SJCRH30 (cell line): ENCODE measurements around the gene PSMC3IP. TPM values are rescaled to one million over a fixed set of nuclear protein-coding genes. Genes with fewer than 3 reads are reported as not detected.

Experiments
- DNase-seq, 2 experiments: peaks; one replicate each; pipeline ENCODE4 v3.0.0-alpha.2; 2015 to 2020
- H3K27ac ChIP-seq: fragments of 250-450 bp; sonication (Bioruptor Pico); 2 replicates; pipeline ENCODE4 v1.5.1; 2020; ENCODE audit warnings: mild to moderate bottlenecking, moderate library complexity
- H3K27me3 ChIP-seq: fragments of 250-450 bp; sonication (Bioruptor Pico); 2 replicates; pipeline ENCODE4 v1.5.1; 2020; ENCODE audit warnings: mild to moderate bottlenecking, moderate library complexity
- H3K36me3 ChIP-seq: fragments of 250-450 bp; sonication (Bioruptor Pico); 2 replicates; pipeline ENCODE4 v1.5.1; 2020; ENCODE audit warnings: mild to moderate bottlenecking, moderate library complexity
- H3K4me1 ChIP-seq: fragments of 250-450 bp; sonication (Bioruptor Pico); 2 replicates; pipeline ENCODE4 v1.5.1; 2020; ENCODE audit warnings: mild to moderate bottlenecking, moderate library complexity
- H3K4me3 ChIP-seq: fragments of 250-450 bp; sonication (Bioruptor Pico); 2 replicates; pipeline ENCODE4 v1.5.1; 2020; ENCODE audit warnings: mild to moderate bottlenecking, moderate library complexity
- H3K9me3 ChIP-seq: fragments of 250-450 bp; sonication (Bioruptor Pico); replicated peaks from 2 replicates; pipeline ENCODE4 v1.5.1; 2020; ENCODE audit warnings: mild to moderate bottlenecking, moderate library complexity
- total RNA-seq: library from RNA; depleted of rRNA; stranded (reverse); fragments of >200 nt; shearing (Covaris generic); gene quantifications from 2 replicates; pipeline ENCODE4 v1.2.3, GENCODE V29; 2014; rRNA removed

The PSMC3IP gene
- total RNA-seq, 1 experiment from 2014 or later: 29.7 TPM

DNA sequence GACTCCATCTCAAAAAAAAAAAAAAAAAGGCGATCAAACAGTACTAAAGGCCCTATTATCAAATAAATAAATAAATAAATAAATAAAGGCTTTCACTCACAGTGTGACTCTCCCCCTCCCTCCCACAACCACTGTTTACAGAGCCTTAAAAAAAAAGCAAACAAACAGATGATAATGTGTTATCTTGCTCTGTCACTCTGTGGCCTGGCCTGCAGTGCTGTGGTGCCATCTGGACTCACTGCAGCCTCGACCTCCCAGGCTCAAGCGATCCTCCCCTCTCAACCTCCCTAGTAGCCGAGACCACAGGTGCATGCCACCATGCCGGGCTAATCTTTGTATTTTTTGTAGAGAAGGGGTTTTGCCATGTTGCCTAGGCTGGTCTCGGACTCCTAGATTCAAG is 49.6 kb downstream of the PSMC3IP start:
- Histone ChIP-seq H3K27me3 (no peaks in the 10 kb centered on the region), H3K36me3 (no peaks in the 10 kb centered on the region), H3K9me3 (no peaks in the 10 kb centered on the region), H3K27ac (no peak overlapping the region), H3K4me3 (no peak overlapping the region), H3K4me1 (0 out of 2 replicates have a peak, but pooled peaks cover 2% of the 10 kb centered on the region)
- DNase-seq: no peak

DNA sequence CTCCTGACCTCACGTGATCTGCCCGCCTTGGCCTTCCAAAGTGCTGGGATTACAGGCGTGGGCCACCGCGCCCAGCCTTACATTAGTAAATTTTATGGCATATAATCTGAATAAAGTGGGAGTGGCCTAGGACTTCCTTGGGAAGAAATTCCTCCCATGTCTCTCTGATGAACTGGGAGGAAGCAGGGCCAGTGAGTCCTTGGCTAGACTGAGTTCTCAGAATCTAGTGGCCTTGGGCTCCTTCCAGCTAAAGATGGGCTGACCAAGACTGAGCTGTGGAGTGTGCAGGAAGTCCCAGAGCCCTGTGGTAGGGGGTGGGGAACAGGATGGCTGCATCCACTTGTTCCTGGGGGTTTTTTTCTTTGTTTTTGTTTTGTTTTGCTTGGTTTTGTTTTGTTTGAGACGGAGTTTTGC is 51.5 kb downstream of the PSMC3IP start:
- Histone ChIP-seq H3K4me1 (peaks cover 8% of the 10 kb centered on the region), H3K27me3 (no peaks in the 10 kb centered on the region), H3K27ac (no peak overlapping the region), H3K4me3 (no peak overlapping the region), H3K36me3 (no peaks in the 10 kb centered on the region), H3K9me3 (no peaks in the 10 kb centered on the region)
- no peak for DNase-seq

DNA sequence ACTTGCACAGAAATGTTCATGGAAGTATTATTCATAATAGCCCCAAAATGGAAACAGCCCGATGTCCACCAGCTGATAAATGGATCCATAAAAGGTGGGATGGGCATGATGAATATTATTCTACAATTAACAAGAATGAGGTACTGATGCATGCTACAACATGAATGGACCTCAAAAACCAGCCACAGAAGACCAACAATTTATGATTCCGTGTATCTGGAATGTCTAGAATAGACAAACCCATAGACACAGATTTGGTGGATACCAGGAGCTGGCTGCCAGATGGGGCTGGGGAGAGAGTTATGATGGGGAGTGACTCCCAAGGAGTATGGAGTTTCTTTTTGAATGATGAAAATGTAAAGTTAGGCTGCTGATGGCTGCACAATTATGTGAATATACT is 52.3 kb downstream of the PSMC3IP start:
- H3K27ac ChIP-seq: no peak overlapping the region
- no peaks in the 10 kb centered on the region for H3K27me3 ChIP-seq
- no peaks in the 10 kb centered on the region for H3K36me3 ChIP-seq
- peaks cover 13% of the 10 kb centered on the region for H3K4me1 ChIP-seq
- H3K9me3 ChIP-seq: no peaks in the 10 kb centered on the region
- DNase-seq: no peak
- no peak overlapping the region for H3K4me3 ChIP-seq

DNA sequence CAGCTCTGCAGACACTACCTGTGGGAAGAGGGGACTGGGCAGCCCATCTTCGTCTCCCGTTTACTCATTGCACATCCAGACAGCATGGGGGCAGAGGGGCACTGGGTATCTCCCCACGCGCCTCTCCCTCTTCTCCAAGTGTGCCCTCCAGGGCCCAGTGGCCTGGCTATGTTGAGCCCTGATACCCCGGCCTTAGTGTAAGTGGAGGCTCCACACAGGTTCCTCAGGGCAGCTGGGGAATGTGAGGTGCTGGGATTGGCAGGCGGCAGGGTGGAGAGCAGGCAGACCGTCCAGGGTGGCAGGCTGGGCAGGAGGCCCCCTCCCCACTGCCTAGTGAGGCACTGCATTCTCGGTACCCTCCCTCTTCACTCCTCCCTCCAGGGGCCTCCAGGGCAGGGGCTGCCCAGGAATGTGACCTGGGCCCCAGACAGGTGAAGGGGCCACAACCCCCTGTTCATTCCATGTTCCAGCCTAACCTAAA is 54.7 kb downstream of the PSMC3IP start:
- H3K36me3 ChIP-seq: no peaks in the 10 kb centered on the region
- H3K4me1 ChIP-seq: peaks cover 37% of the 10 kb centered on the region
- H3K27ac ChIP-seq: no peak overlapping the region
- DNase-seq: no peak
- no peak overlapping the region for H3K4me3 ChIP-seq
- H3K27me3 ChIP-seq: no peaks in the 10 kb centered on the region
- no peaks in the 10 kb centered on the region for H3K9me3 ChIP-seq

Other genes with a start within 250 kb of the PSMC3IP start
- gene STAT3, start 189.3 kb downstream of the PSMC3IP start, total RNA-seq: 107 and 113 TPM in 2 replicates
- gene CAVIN1, start 154.5 kb downstream of the PSMC3IP start, total RNA-seq: 46.9 and 47.8 TPM in 2 replicates
- gene ATP6V0A1, start 118.9 kb downstream of the PSMC3IP start, total RNA-seq: 25.3 and 30.9 TPM in 2 replicates
- 20.6 and 22.2 TPM in 2 replicates for gene NAGLU, start 41.5 kb downstream of the PSMC3IP start, total RNA-seq
- 0.73 and 0.76 TPM in 2 replicates for gene HSD17B1, start 24.8 kb downstream of the PSMC3IP start, total RNA-seq
- gene COASY, start 15.6 kb downstream of the PSMC3IP start, total RNA-seq: 33.7 and 36.3 TPM in 2 replicates
- 44.5 and 48.4 TPM in 2 replicates for gene MLX, start 10.6 kb downstream of the PSMC3IP start, total RNA-seq
- 34.5 and 36.2 TPM in 2 replicates for gene RETREG3, start 31.6 kb upstream of the PSMC3IP start, total RNA-seq
- 111 and 122 TPM in 2 replicates for gene TUBG1, start 32.0 kb upstream of the PSMC3IP start, total RNA-seq
- gene TUBG2, start 81.6 kb upstream of the PSMC3IP start, total RNA-seq: 6.2 and 10.4 TPM in 2 replicates
- 10.9 and 13.7 TPM in 2 replicates for gene PLEKHH3, start 99.3 kb upstream of the PSMC3IP start, total RNA-seq
- gene CCR10, start 104.1 kb upstream of the PSMC3IP start, total RNA-seq: 0.99 and 1.0 TPM in 2 replicates
- 4.0 and 5.0 TPM in 2 replicates for gene CNTNAP1, start 104.8 kb upstream of the PSMC3IP start, total RNA-seq
- 17.3 and 27.0 TPM in 2 replicates for gene EZH1, start 167.3 kb upstream of the PSMC3IP start, total RNA-seq
- gene RAMP2, start 183.5 kb upstream of the PSMC3IP start, total RNA-seq: not detected in 2 replicates
- 71.0 and 79.3 TPM in 2 replicates for gene VPS25, start 195.7 kb upstream of the PSMC3IP start, total RNA-seq
- 0.18 and 0.32 TPM in 2 replicates for gene WNK4, start 202.9 kb upstream of the PSMC3IP start, total RNA-seq
- 105 and 107 TPM in 2 replicates for gene COA3, start 221.0 kb upstream of the PSMC3IP start, total RNA-seq
- 0.10 TPM in 2 replicates for gene CNTD1, start 221.1 kb upstream of the PSMC3IP start, total RNA-seq
- 62.1 and 62.9 TPM in 2 replicates for gene BECN1, start 246.6 kb upstream of the PSMC3IP start, total RNA-seq